HG03196 (cell line): ENCODE results near the gene SDK1.

Experiments
- ATAC-seq: cut with Tn5 transposase; IDR thresholded peaks from one replicate; pipeline ENCODE4 v1.9.1; 2021; ENCODE audit not compliant: unreplicated experiment

SDK1 gene

GRCh38 chr7:4185721-4186512 lies 884.9 kb downstream of the SDK1 start:
- ATAC-seq = no peak

- no peak for ATAC-seq
Measured at GRCh38 chr7:4186513-4186780, 885.4 kb downstream of the SDK1 start.

GRCh38 chr7:4188651-4189050 lies 887.6 kb downstream of the SDK1 start:
- no peak for ATAC-seq

GRCh38 chr7:4189131-4189570 lies 888.1 kb downstream of the SDK1 start:
- ATAC-seq = no peak

- no peak for ATAC-seq
Measured at GRCh38 chr7:4190010-4190981, 889.2 kb downstream of the SDK1 start.

GRCh38 chr7:4191046-4191445 lies 890.0 kb downstream of the SDK1 start:
- ATAC-seq = no peak

GRCh38 chr7:4191525-4191924 lies 890.5 kb downstream of the SDK1 start:
- no peak for ATAC-seq

- no peak for ATAC-seq
Measured at GRCh38 chr7:4195660-4196059, 894.6 kb downstream of the SDK1 start.

GRCh38 chr7:4196121-4196819 lies 895.2 kb downstream of the SDK1 start:
- no peak for ATAC-seq

GRCh38 chr7:4198301-4198700 lies 897.2 kb downstream of the SDK1 start:
- ATAC-seq = no peak

- no peak for ATAC-seq
Measured at GRCh38 chr7:4200546-4201094, 899.6 kb downstream of the SDK1 start.

GRCh38 chr7:4201566-4201965 lies 900.5 kb downstream of the SDK1 start:
- ATAC-seq = no peak

GRCh38 chr7:4202154-4202736 lies 901.2 kb downstream of the SDK1 start:
- ATAC-seq = no peak

- no peak for ATAC-seq
Measured at GRCh38 chr7:4202954-4203353, 901.9 kb downstream of the SDK1 start.

- no peak for ATAC-seq
Measured at GRCh38 chr7:4203626-4204512, 902.8 kb downstream of the SDK1 start.

GRCh38 chr7:4204513-4205165 lies 903.6 kb downstream of the SDK1 start:
- ATAC-seq = no peak

- no peak for ATAC-seq
Measured at GRCh38 chr7:4205828-4206227, 904.8 kb downstream of the SDK1 start.

GRCh38 chr7:4207011-4207410 lies 906.0 kb downstream of the SDK1 start:
- no peak for ATAC-seq

- ATAC-seq = no peak
Measured at GRCh38 chr7:4208086-4208485, 907.0 kb downstream of the SDK1 start.
